Measurements from ENCODE around the gene EVI5.

The EVI5 gene

GRCh38 chr1:92711473-92712165 is 73.3 kb downstream of the EVI5 start:
- Histone ChIP-seq H3K4me1 (ENCODE audit: insufficient read depth, low read length, severe bottlenecking) (no peaks in the 10 kb centered on the region), H3F3A (ENCODE audit: insufficient read depth, low read length) (no peaks in the 10 kb centered on the region), H3K4me2 (ENCODE audit: low read length) (no peak overlapping the region), H3K9me2 (ENCODE audit: low read depth, low read length) (no peaks in the 10 kb centered on the region), H2AFZ (ENCODE audit: low read length) (no peak overlapping the region), H3K4me3 (ENCODE audit: low read depth, low read length, poor library complexity, severe bottlenecking) (no peak overlapping the region), H4K20me1 (ENCODE audit: insufficient read depth, low read length) (no peaks in the 10 kb centered on the region), H3K27me3 (ENCODE audit: insufficient read depth, low read length) (no peaks in the 10 kb centered on the region), H3K27ac (ENCODE audit: low read depth, low read length, poor library complexity, severe bottlenecking) (no peak overlapping the region), H3K9ac (ENCODE audit: low read length) (no peak overlapping the region), H3K9me3 (ENCODE audit: low read length) (no peaks in the 10 kb centered on the region), H3K36me3 (ENCODE audit: insufficient read depth, low read length) (no peaks in the 10 kb centered on the region), H3K79me2 (ENCODE audit: insufficient read depth, low read length) (no peaks in the 10 kb centered on the region)
- no peak for TF ChIP-seq CTCF (IDR thresholded peaks at IDR 0.05; ENCODE audit: low read length)
- TF ChIP-seq EZH2 (IDR thresholded peaks at IDR 0.05; ENCODE audit: borderline replicate concordance, low read length): no peak

- H4K20me1 ChIP-seq (ENCODE audit: insufficient read depth, low read length): no peaks in the 10 kb centered on the region
- no peaks in the 10 kb centered on the region for H3K36me3 ChIP-seq (ENCODE audit: insufficient read depth, low read length)
- TF ChIP-seq EZH2 (IDR thresholded peaks at IDR 0.05; ENCODE audit: borderline replicate concordance, low read length) (no peak), CTCF (IDR thresholded peaks at IDR 0.05; ENCODE audit: low read length) (no peak)
- no peak overlapping the region for H3K4me3 ChIP-seq (ENCODE audit: low read depth, low read length, poor library complexity, severe bottlenecking)
- no peak overlapping the region for H2AFZ ChIP-seq (ENCODE audit: low read length)
- H3K4me1 ChIP-seq (ENCODE audit: insufficient read depth, low read length, severe bottlenecking): no peaks in the 10 kb centered on the region
- no peak overlapping the region for H3K9ac ChIP-seq (ENCODE audit: low read length)
- H3K79me2 ChIP-seq (ENCODE audit: insufficient read depth, low read length): no peaks in the 10 kb centered on the region
- no peak overlapping the region for H3K27ac ChIP-seq (ENCODE audit: low read depth, low read length, poor library complexity, severe bottlenecking)
- H3F3A ChIP-seq (ENCODE audit: insufficient read depth, low read length): no peaks in the 10 kb centered on the region
- H3K4me2 ChIP-seq (ENCODE audit: low read length): no peak overlapping the region
- no peaks in the 10 kb centered on the region for H3K9me3 ChIP-seq (ENCODE audit: low read length)
- no peaks in the 10 kb centered on the region for H3K9me2 ChIP-seq (ENCODE audit: low read depth, low read length)
- no peaks in the 10 kb centered on the region for H3K27me3 ChIP-seq (ENCODE audit: insufficient read depth, low read length)
Observed at GRCh38 chr1:92709738-92710137, 75.2 kb downstream of the EVI5 start.

- TF ChIP-seq EZH2 (IDR thresholded peaks at IDR 0.05; ENCODE audit: borderline replicate concordance, low read length): no peak
- no peak for TF ChIP-seq CTCF (IDR thresholded peaks at IDR 0.05; ENCODE audit: low read length)
- H3K4me2 ChIP-seq (ENCODE audit: low read length): no peak overlapping the region
Observed at GRCh38 chr1:92708368-92708950, 76.4 kb downstream of the EVI5 start.

More at GRCh38 chr1:92708368-92708950, 76.4 kb downstream of the EVI5 start:
- Histone ChIP-seq H3K4me3 (ENCODE audit: low read depth, low read length, poor library complexity, severe bottlenecking) (no peak overlapping the region), H3K4me1 (ENCODE audit: insufficient read depth, low read length, severe bottlenecking) (no peaks in the 10 kb centered on the region), H4K20me1 (ENCODE audit: insufficient read depth, low read length) (no peaks in the 10 kb centered on the region), H3F3A (ENCODE audit: insufficient read depth, low read length) (no peaks in the 10 kb centered on the region), H2AFZ (ENCODE audit: low read length) (no peak overlapping the region), H3K79me2 (ENCODE audit: insufficient read depth, low read length) (no peaks in the 10 kb centered on the region), H3K36me3 (ENCODE audit: insufficient read depth, low read length) (no peaks in the 10 kb centered on the region), H3K27ac (ENCODE audit: low read depth, low read length, poor library complexity, severe bottlenecking) (no peak overlapping the region), H3K9me3 (ENCODE audit: low read length) (no peaks in the 10 kb centered on the region), H3K27me3 (ENCODE audit: insufficient read depth, low read length) (no peaks in the 10 kb centered on the region), H3K9me2 (ENCODE audit: low read depth, low read length) (no peaks in the 10 kb centered on the region), H3K9ac (ENCODE audit: low read length) (no peak overlapping the region)

Data from OCI-LY1 (cell line).